T-helper 1 cell (primary cell): ENCODE data around the gene SH2D3A.

Source experiments
- DNase-seq, 5 donors: peaks; one replicate each; pipeline ENCODE4 v3.0.0-alpha.2; 2012 to 2020
- total RNA-seq, 4 donors: gene quantifications; one replicate each; lab custom pipeline; 2026; lab: John Stamatoyannopoulos, UW

Gene SH2D3A
- total RNA-seq = 46.0 to 72.0 (median 55.7) reads per million in 4 donors

- DNase-seq = peak; percentile 88 to 96 (median 92)
Measured at GRCh38 chr19:6767357-6768235, at the start of gene SH2D3A. Gene SH2D3A (minus strand): TSS chr19:6767435. CDS start chr19:6763748, 3,687 bp downstream.

GRCh38 chr19:6813659-6814058, 46.4 kb upstream of the SH2D3A start:
- no peak for DNase-seq

GRCh38 chr19:6812612-6813011, 45.4 kb upstream of the SH2D3A start:
- no peak for DNase-seq

GRCh38 chr19:6811906-6812305, 44.7 kb upstream of the SH2D3A start:
- DNase-seq = no peak

GRCh38 chr19:6811378-6811777, 44.1 kb upstream of the SH2D3A start:
- no peak for DNase-seq

- no peak for DNase-seq
Measured at GRCh38 chr19:6809262-6809661, 42.0 kb upstream of the SH2D3A start.

- no peak for DNase-seq
Measured at GRCh38 chr19:6808494-6808893, 41.3 kb upstream of the SH2D3A start.

- DNase-seq = no peak
Measured at GRCh38 chr19:6807291-6807690, 40.1 kb upstream of the SH2D3A start.

GRCh38 chr19:6806488-6806887, 39.3 kb upstream of the SH2D3A start:
- DNase-seq = no peak

- DNase-seq = no peak
Measured at GRCh38 chr19:6803036-6803404, 35.8 kb upstream of the SH2D3A start.

- peak; percentile 42 to 79 (median 50) for DNase-seq
Measured at GRCh38 chr19:6802336-6803035, 35.3 kb upstream of the SH2D3A start.

GRCh38 chr19:6801485-6802086, 34.4 kb upstream of the SH2D3A start:
- peak; percentile 58 to 89 (median 69) for DNase-seq

- no peak for DNase-seq
Measured at GRCh38 chr19:6800991-6801484, 33.8 kb upstream of the SH2D3A start.

- DNase-seq = peak in 1 of 5 donors; percentile 25
Measured at GRCh38 chr19:6800160-6800790, 33.0 kb upstream of the SH2D3A start.

- no peak for DNase-seq
Measured at GRCh38 chr19:6797646-6798045, 30.4 kb upstream of the SH2D3A start.

GRCh38 chr19:6796278-6796677, 29.0 kb upstream of the SH2D3A start:
- DNase-seq = no peak

GRCh38 chr19:6794686-6795431, 27.6 kb upstream of the SH2D3A start:
- no peak for DNase-seq

- DNase-seq = no peak
Measured at GRCh38 chr19:6793973-6794372, 26.7 kb upstream of the SH2D3A start.

GRCh38 chr19:6793411-6793810, 26.2 kb upstream of the SH2D3A start:
- no peak for DNase-seq

- DNase-seq = no peak
Measured at GRCh38 chr19:6791237-6791636, 24.0 kb upstream of the SH2D3A start.

- no peak for DNase-seq
Measured at GRCh38 chr19:6790194-6791128, 23.2 kb upstream of the SH2D3A start.
